WTC11 (cell line): ENCODE results near the gene PPARA.

Experiments used
- AR ChIP-seq: fragments of 250-450 bp; sonication (Bioruptor Pico); IDR thresholded peaks from 2 replicates; pipeline ENCODE4 v1.9.0; 2021; ENCODE audit warnings: mild to moderate bottlenecking
- ATF2 ChIP-seq: sonication (generic); formaldehyde crosslinking; IDR thresholded peaks from 2 replicates; pipeline ENCODE4 v1.8.1; 2022; ENCODE audit warnings: low read depth, missing genetic modification reagents, borderline replicate concordance
- CREB1 ChIP-seq: sonication (generic); formaldehyde crosslinking; IDR thresholded peaks from 2 replicates; pipeline ENCODE4 v1.8.0; 2023; ENCODE audit warnings: mild to moderate bottlenecking, missing genetic modification reagents
- CTCF ChIP-seq: fragments of 200-600 bp; IDR thresholded peaks from 2 replicates; pipeline ENCODE4 v1.8.0; 2022; ENCODE audit warnings: antibody characterized with exemption
- E2F5 ChIP-seq: sonication (generic); formaldehyde crosslinking; IDR thresholded peaks from 2 replicates; pipeline ENCODE4 v1.8.1; 2022; ENCODE audit warnings: mild to moderate bottlenecking, moderate library complexity, missing genetic modification reagents
- ETV6 ChIP-seq: sonication (generic); formaldehyde crosslinking; IDR thresholded peaks from 2 replicates; pipeline ENCODE4 v1.8.1; 2022; ENCODE audit warnings: mild to moderate bottlenecking, missing genetic modification reagents
- HMGXB4 ChIP-seq: sonication (generic); formaldehyde crosslinking; IDR thresholded peaks from 2 replicates; pipeline ENCODE4 v1.8.1; 2023; ENCODE audit warnings: mild to moderate bottlenecking, moderate library complexity, missing genetic modification reagents
- JAZF1 ChIP-seq: fragments of 250-450 bp; sonication (Bioruptor Pico); IDR thresholded peaks from 2 replicates; pipeline ENCODE4 v1.9.0; 2021; ENCODE audit warnings: moderate library complexity, mild to moderate bottlenecking, inconsistent platforms
- NR2C2 ChIP-seq: sonication (generic); formaldehyde crosslinking; IDR thresholded peaks from 2 replicates; pipeline ENCODE4 v1.8.0; 2022; ENCODE audit warnings: mild to moderate bottlenecking, missing genetic modification reagents
- SP1 ChIP-seq: sonication (generic); formaldehyde crosslinking; conservative IDR thresholded peaks from 2 replicates; pipeline ENCODE4 v1.8.1; 2022; ENCODE audit warnings: missing genetic modification reagents
- TCF7 ChIP-seq: sonication (generic); formaldehyde crosslinking; IDR thresholded peaks from 2 replicates; pipeline ENCODE4 v1.8.0; 2022; ENCODE audit warnings: mild to moderate bottlenecking, low read depth, missing genetic modification reagents, moderate library complexity
- USF2 ChIP-seq: sonication (generic); formaldehyde crosslinking; IDR thresholded peaks from 2 replicates; pipeline ENCODE4 v1.8.1; 2023; ENCODE audit warnings: mild to moderate bottlenecking, missing genetic modification reagents, moderate library complexity
- ZNF232 ChIP-seq: sonication (generic); formaldehyde crosslinking; IDR thresholded peaks from 2 replicates; pipeline ENCODE4 v1.8.0; 2022; ENCODE audit warnings: mild to moderate bottlenecking, missing genetic modification reagents
- ZNF317 ChIP-seq: sonication (generic); formaldehyde crosslinking; IDR thresholded peaks from 2 replicates; pipeline ENCODE4 v1.8.1; 2023; ENCODE audit warnings: low read depth, mild to moderate bottlenecking, moderate library complexity, missing genetic modification reagents, borderline replicate concordance

- TF ChIP-seq ATF2 (no peak), CTCF (no peak), ZNF317 (CRISPR knock-in tag) (no peak), AR (CRISPR knock-in tag) (no peak), ETV6 (no peak), CREB1 (CRISPR knock-in tag) (no peak), JAZF1 (CRISPR knock-in tag) (no peak), E2F5 (CRISPR knock-in tag) (no peak), TCF7 (CRISPR knock-in tag) (no peak), USF2 (CRISPR knock-in tag) (no peak), SP1 (no peak), HMGXB4 (CRISPR knock-in tag) (no peak), ZNF232 (CRISPR knock-in tag) (no peak), NR2C2 (CRISPR knock-in tag) (no peak)
Observed at GRCh38 chr22:46234969-46235368, 84.6 kb downstream of the PPARA start.
